Gastroesophageal sphincter (tissue), 3 donors: Measurements from ENCODE around the gene CCDC197.

Source experiments
- CTCF ChIP-seq, 4 experiments: fragments of 200-600 bp in 2 of 4; fragments of 450-650 bp in 2 of 4; sonication (generic) in 1 of 4; IDR thresholded peaks; one replicate each; pipeline ENCODE4 v1.5.1; 2017 to 2019; ENCODE audit warnings: antibody characterized with exemption in 4 of 4, mild to moderate bottlenecking in 2 of 4, moderate library complexity in 2 of 4
- EP300 ChIP-seq: sonication (generic); formaldehyde crosslinking; IDR thresholded peaks from one replicate; pipeline ENCODE4 v1.6.1; 2017; ENCODE audit warnings: antibody characterized with exemption, mild to moderate bottlenecking
- POLR2A ChIP-seq, 2 donors: fragments of 450-650 bp; IDR thresholded peaks; one replicate each; pipeline ENCODE4 v1.6.1; 2017; ENCODE audit warnings: antibody characterized with exemption in 2 of 2, mild to moderate bottlenecking in 2 of 2, moderate library complexity in 1 of 2
- POLR2AphosphoS5 ChIP-seq: sonication (generic); formaldehyde crosslinking; IDR thresholded peaks from one replicate; pipeline ENCODE4 v1.6.1; 2017; ENCODE audit warnings: antibody characterized with exemption

- no peak for TF ChIP-seq CTCF (IDR thresholded peaks at IDR 0.05)
- TF ChIP-seq EP300 = no peak
- no peak for TF ChIP-seq POLR2A (IDR thresholded peaks at IDR 0.05)
- TF ChIP-seq POLR2AphosphoS5 = no peak
Measured at GRCh38 chr14:93961620-93962019, 35.5 kb upstream of the CCDC197 start.
